Activated naive CD4-positive, alpha-beta T cell (primary cell): ENCODE data around the gene NOP56.
"Not testable (repeated sequence)": the region's sequence is repeated elsewhere in the genome, so short reads cannot be mapped to it uniquely, and the experiment has no call there.

ENCODE experiments used
- DNase-seq, 4 experiments: peaks; one replicate each; lab custom pipeline; 2025; lab: John Stamatoyannopoulos, UW

The NOP56 gene

DNA sequence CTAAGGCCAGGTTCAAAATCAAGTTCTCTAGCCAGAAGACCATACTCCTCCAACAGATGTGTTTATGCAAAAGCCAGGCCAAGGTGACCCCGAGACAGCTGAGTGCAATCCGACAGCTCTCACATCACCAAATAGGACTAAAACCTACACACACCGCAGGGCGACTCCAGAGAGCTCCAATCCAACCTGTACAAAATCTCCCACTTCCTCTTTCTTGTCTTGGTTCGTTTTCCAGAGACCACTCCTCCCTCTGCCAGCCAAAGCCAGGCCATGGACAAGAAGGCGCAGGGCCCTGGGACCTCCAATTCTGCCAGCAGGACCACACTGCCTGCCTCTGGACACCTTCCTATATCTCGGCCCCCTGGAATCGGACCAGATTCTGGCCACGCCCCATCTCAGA, 11.5 kb upstream of the NOP56 start:
- DNase-seq, result no peak

DNA sequence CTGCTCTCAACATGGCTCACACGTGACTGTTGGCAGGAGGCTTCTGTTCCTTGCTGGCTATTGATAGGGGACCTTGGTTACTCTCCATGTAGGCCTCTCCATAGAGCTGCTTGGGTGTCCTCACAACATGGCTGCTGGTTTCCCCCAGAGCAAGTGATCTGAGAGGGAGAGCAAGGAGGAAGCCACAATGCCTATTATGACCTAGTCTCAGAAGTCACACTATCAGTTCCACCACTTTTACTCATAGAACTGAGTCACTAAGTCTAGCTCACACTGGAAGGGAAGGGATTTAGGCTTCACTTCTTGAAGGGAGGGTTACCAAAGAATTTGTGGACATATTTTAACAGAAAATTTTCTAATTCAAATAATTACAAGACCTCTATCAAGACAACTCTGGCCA, 8.7 kb upstream of the NOP56 start:
- no peak for DNase-seq

DNA sequence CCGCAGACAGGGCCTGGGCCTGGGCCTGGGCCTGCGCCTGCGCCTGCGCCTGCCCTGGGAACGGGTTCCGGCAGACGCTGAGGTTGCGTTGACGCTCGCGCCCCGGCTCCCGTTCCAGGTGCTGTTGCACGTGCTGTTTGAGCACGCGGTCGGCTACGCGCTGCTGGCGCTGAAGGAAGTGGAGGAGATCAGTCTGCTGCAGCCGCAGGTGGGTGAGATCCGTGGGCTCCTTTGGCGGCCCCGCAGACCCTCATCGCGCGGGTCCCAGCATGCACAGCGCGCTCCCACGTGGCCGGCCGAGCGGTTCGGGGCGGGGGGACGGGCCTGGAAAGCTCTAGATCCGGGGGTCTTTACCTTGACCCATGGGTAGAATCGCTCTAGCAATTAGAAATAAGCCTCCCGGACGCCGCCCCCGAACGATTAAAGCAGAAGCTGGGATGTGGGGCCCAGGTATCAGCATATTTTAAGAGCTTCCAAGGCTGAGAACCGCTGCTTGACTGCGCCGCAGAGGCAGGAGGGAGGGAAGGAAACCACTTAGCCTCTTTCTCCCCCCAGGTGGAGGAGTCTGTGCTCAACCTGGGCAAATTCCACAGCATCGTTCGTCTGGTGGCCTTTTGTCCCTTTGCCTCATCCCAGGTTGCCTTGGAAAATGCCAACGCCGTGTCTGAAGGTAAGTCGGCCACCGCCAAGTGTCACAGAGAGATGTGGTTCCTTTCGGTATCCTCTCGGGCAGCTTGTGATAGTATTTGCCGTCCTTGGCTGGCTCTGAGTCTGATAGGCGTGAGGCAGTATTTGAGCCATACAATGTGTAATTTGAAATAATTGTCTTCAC, 508 bp downstream of the NOP56 start:
- peak in 1 of 4 experiments; percentile 57 for DNase-seq

- DNase-seq, result no peak
Measured at GRCh38 chr20:2653556-2654383, 1.3 kb downstream of the NOP56 start.

DNA sequence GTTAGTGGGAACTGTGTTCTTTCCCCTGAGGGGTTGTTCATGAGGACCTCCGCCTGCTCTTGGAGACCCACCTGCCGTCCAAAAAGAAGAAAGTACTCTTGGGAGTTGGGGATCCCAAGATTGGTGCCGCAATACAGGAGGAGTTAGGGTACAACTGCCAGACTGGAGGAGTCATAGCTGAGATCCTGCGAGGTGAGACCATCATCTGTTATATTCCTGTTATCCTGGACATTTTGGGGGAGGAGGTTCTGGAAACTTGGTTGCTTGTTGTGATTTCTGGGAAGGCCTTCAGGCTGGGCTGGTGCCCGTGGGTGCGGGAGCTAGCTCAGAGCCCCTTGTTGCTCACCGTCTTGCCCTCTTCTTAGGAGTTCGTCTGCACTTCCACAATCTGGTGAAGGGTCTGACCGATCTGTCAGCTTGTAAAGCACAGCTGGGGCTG, 2.0 kb downstream of the NOP56 start:
- DNase-seq, result no peak

DNA sequence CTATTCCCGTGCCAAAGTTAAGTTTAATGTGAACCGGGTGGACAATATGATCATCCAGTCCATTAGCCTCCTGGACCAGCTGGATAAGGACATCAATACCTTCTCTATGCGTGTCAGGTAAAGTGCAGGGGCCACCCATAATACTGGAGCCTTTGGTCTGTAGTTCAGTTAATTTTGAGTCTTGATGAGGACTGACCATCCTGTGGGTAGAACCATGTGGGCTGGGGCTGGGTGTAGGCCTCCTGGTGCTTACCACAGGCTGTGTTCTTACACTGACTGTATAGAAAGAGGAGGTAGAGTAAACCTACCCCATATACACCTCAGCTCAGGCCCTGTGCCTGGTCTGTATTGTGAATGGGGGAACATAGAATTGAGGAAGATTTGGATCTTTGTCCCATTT, 2.4 kb downstream of the NOP56 start:
- no peak for DNase-seq

DNA sequence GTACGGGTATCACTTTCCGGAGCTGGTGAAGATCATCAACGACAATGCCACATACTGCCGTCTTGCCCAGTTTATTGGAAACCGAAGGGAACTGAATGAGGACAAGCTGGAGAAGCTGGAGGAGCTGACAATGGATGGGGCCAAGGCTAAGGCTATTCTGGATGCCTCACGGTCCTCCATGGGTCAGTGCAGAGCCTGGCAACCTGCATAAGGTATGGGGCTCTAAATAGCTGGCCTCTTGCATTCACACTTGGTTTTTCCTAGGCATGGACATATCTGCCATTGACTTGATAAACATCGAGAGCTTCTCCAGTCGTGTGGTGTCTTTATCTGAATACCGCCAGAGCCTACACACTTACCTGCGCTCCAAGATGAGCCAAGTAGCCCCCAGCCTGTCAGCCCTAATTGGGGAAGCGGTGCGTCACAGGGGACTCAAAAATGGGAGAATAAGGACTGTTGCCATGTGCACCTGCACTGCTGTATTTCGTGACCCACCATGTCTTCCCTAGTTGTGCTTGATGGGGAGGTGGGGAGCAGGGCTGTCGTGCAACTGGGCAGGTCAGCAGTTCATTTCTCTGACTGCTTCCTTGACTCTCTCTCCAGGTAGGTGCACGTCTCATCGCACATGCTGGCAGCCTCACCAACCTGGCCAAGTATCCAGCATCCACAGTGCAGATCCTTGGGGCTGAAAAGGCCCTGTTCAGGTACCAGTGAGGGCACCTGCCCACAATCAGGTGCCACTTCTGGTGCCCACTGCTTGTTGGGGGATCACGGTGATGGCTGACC, 3.1 kb downstream of the NOP56 start:
- DNase-seq, result no peak

- DNase-seq, result no peak
Measured at GRCh38 chr20:2656471-2657117, 4.2 kb downstream of the NOP56 start.

DNA sequence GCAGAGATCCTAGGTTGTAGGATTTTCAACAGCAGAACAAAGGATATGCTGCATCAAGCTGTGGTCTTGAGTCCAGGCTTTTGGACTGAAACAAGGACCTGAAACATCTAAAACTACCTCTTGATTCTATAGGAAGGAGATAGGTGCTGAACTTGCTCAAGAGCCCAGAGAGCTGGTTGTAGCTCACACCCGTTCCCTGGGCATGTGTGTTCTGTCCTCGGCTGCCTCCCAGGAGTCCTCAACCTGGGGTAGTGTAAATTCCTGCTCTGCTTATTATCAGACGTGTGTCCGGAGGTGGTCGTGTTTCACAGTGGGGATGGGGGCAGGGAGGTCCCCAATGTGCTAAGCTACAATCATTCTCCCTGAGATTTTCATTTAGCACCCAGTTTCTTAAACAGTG, 4.8 kb downstream of the NOP56 start:
- no peak for DNase-seq

GRCh38 chr20:2657674-2658073, 5.2 kb downstream of the NOP56 start:
- no peak for DNase-seq

DNA sequence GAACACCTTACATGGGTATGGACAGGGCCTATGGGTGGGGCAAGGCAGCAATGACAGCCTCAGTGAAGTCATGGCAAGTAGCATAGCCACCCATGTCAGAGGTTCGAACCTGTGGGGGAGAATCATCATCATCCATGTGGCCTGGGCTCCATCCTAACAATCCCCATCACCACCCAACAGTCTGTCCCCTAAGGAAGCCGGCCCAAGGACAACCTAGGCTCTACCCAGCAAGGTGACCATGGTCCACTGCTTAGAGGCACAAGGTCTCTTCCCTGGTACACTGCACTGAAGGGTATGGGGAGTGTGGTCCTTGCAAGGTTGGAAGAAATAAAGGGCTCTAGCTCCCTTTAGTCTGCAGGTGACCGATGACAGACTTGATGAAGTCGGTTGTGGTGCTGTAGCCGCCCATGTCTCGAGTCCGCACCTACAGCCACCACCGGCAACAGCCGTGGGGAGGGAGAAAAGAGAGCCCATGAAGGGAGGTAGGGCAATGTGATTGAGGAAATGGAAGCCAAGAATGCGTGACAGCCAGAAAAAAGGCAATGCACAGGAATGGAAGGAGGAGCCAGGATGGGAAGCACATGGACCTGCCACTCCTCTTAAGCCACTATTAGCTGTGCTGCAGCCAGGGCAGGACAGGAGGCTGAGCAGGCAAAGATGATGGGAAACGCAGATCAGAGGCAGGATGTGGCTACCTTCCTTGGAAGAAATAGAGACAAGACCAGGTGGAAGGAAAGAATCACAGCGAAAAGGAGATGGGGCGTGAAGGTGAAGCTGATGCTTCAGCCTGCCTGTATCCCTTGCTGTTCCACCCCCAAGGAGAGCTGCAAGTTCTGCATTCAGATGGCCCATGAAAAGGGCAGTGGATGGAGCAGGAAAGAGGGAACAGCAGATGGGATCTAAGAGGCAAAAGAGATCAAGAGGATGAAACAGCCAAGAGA, 6.3 kb downstream of the NOP56 start:
- DNase-seq, result no peak

- DNase-seq, result no peak
Measured at GRCh38 chr20:2659547-2659946, 7.1 kb downstream of the NOP56 start.

DNA sequence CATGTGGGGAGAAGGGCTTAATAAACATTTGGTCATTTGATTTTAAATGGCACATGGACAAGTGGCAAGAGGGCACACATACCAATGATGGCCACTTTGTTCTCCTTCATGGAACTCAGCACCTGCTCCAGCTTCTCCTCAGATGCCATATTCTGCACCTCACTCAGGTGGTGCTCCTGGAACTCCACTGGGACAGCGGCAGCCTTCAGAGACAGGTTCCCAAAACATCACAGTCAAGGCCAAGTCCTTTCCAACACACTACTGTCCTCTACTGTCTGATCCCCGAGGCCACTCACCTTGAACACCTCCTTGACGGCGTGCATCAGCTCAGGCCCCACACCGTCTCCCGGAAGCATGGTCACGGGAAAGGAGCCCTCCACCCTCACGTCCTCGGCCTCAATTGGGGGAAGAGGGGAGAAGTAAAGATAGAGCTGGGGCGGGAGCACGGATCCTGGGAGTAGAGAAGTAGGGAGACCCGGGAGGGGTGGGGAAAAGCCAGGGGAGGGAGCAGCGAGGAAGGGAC, 11.0 kb downstream of the NOP56 start:
- DNase-seq, result no peak

- peak; percentile 71 to 87 (median 80) for DNase-seq
Measured at GRCh38 chr20:2663887-2664719, 11.7 kb downstream of the NOP56 start, which contains the start of gene IDH3B. IDH3B (minus strand) TSS chr20:2664216; CDS start chr20:2664188, 28 bp downstream.

- DNase-seq, result no peak
Measured at GRCh38 chr20:2671977-2672376, 19.5 kb downstream of the NOP56 start.

- DNase-seq, result no peak
Measured at GRCh38 chr20:2672446-2672845, 20.0 kb downstream of the NOP56 start.

- DNase-seq, result no peak
Measured at GRCh38 chr20:2673453-2673852, 21.0 kb downstream of the NOP56 start.

DNA sequence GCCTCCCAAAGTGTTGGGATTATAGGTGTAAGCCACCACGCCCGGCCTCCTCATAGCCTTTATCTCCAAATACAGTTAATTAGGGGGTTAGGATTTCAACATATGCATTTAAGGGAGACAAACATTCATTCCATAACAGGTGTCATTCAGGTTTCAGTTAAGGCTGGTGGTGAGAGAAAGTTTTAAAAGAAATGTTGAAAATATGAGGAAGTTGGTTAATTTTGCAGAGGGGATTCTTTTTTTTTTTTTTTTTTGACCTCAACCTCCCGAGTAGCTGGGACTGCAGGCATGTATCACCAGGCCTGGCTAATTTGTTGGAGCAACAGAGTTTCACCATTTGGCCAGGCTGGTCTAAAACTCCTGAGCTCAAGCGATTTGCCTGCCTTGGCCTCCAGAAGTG, 27.6 kb downstream of the NOP56 start:
- DNase-seq, result no peak

- not testable (repeated sequence) for DNase-seq
Measured at GRCh38 chr20:2682040-2682439, 29.6 kb downstream of the NOP56 start.
